ENCODE data around the gene SEPTIN12. TPM values are rescaled to one million over a fixed set of nuclear protein-coding genes. Genes with fewer than 3 reads are reported as not detected.

SEPTIN12 gene
- total and polyA plus RNA-seq, 2 donors (not counting 1 experiment from before 2014, with no cell fraction given): 0.07 TPM; not detected in 1

DNA sequence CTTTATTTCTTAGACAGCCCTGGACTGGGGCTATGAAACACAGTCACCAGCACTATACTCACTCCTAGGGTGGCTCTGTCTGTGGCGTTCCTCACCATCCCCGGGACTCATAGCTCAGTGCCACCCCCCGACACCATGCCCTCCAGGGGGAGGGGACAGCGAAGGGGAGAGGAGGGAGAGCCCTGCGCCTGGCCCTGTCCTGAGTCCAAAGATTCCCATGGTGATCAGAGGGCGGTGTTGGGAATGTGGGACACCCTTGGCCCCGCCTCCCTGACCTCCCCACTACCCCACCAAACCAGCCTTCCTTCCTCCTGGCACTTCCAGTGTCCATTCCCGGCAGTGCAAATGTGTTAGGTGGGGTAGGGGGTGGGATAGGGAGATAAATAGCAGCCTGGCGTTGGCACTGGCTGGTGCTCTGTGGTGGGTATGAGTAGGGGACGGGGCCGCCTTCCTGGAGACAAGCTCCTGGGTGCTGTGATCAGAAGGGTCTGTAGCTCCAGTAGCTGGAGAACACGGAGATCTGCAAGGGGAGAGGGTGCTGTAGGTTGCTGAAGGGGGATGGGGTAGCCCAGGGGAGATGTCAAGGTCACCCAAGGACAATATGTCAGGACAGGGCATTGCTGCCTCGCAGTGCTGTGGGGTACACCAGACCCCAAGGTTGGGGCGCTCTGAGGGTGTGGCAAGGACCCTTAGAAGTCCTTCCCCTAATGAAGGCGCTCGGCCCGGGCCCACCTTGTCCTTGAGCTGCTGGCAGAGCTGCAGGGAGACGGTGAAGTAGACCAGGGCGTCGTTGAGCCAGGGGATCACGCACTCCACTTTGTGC, 9.0 kb upstream of the SEPTIN12 start:
- Histone ChIP-seq H3K4me3 (ENCODE audit: control extremely low read depth in 1 of 5, extremely low read depth in 1 of 5, insufficient read depth in 1 of 5, low read depth in 2 of 5, low read length in 4 of 5) (no peak overlapping the region), H3K9ac (ENCODE audit: low read length) (no peak overlapping the region), H4K20me1 (ENCODE audit: control insufficient read depth, insufficient read depth, low read length, poor library complexity, severe bottlenecking) (no peaks in the 10 kb centered on the region), H3K9me3 (ENCODE audit: control extremely low read depth in 1 of 3, control insufficient read depth in 2 of 3, insufficient read depth in 1 of 3, low read length in 2 of 3) (no peaks in the 10 kb centered on the region), H3K27me3 (replicated peaks in 1 of 4; ENCODE audit: control extremely low read depth in 1 of 4, control insufficient read depth in 3 of 4, insufficient read depth in 4 of 4, low read length in 3 of 4) (no peaks in the 10 kb centered on the region), H3K27ac (ENCODE audit: low read length in 2 of 2) (no peak overlapping the region), H3K4me1 (ENCODE audit: control insufficient read depth in 2 of 2, insufficient read depth in 2 of 2, low read length in 2 of 2) (peaks cover 20 to 22% of the 10 kb centered on the region in 2 donors), H3K79me2 (ENCODE audit: control insufficient read depth, insufficient read depth, low read length) (no peaks in the 10 kb centered on the region), H2AFZ (ENCODE audit: insufficient read depth, low read depth, low read length, poor library complexity, severe bottlenecking) (no peak overlapping the region), H3K4me2 (replicated peaks; ENCODE audit: low read depth, low read length, poor library complexity, severe bottlenecking) (no peak overlapping the region), H3K36me3 (replicated peaks in 1 of 2; ENCODE audit: control extremely low read depth in 1 of 2, control insufficient read depth in 1 of 2, extremely low read depth in 1 of 2, insufficient read depth in 2 of 2, low read length in 1 of 2) (no peaks in the 10 kb centered on the region)
- H3K27ac Mint-ChIP-seq: no peak overlapping the region
- no peak for ATAC-seq (ENCODE audit: low read depth)
- TF ChIP-seq, protein P1, sequence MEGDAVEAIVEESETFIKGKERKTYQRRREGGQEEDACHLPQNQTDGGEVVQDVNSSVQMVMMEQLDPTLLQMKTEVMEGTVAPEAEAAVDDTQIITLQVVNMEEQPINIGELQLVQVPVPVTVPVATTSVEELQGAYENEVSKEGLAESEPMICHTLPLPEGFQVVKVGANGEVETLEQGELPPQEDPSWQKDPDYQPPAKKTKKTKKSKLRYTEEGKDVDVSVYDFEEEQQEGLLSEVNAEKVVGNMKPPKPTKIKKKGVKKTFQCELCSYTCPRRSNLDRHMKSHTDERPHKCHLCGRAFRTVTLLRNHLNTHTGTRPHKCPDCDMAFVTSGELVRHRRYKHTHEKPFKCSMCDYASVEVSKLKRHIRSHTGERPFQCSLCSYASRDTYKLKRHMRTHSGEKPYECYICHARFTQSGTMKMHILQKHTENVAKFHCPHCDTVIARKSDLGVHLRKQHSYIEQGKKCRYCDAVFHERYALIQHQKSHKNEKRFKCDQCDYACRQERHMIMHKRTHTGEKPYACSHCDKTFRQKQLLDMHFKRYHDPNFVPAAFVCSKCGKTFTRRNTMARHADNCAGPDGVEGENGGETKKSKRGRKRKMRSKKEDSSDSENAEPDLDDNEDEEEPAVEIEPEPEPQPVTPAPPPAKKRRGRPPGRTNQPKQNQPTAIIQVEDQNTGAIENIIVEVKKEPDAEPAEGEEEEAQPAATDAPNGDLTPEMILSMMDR (IDR thresholded peaks at IDR 0.05): no peak
- TF ChIP-seq EZH2 (IDR thresholded peaks at IDR 0.05; ENCODE audit: borderline replicate concordance, insufficient read depth, low read depth, low read length, poor library complexity, severe bottlenecking): no peak
- intact Hi-C loops (cut with micrococcal nuclease): no loop called here
- no peaks in the 10 kb centered on the region for H3K9me3 Mint-ChIP-seq (ENCODE audit: insufficient read depth)
- CTCF ChIA-PET: no interaction called here
- H3K27me3 Mint-ChIP-seq: no peaks in the 10 kb centered on the region
- H3K4me3 Mint-ChIP-seq: no peak overlapping the region
- peaks cover 15% of the 10 kb centered on the region for H3K4me1 Mint-ChIP-seq
- POLR2A ChIA-PET: no interaction called here
- DNase-seq: no peak
- WGBS (ENCODE audit: insufficient coverage): 93% methylated on average over 11 of the region's 21 CpGs

GRCh38 chr16:4795828-4796572, 7.9 kb upstream of the SEPTIN12 start:
- no peak overlapping the region for H3K9ac ChIP-seq (ENCODE audit: low read length)
- H3K27ac ChIP-seq (ENCODE audit: low read length in 2 of 2): no peak overlapping the region
- DNase-seq: no peak
- 94% methylated on average over 24 of the region's 30 CpGs for WGBS (ENCODE audit: insufficient coverage)
- Mint-ChIP-seq H3K4me3 (no peak overlapping the region), H3K4me1 (peaks cover 9% of the 10 kb centered on the region), H3K9me3 (ENCODE audit: insufficient read depth) (no peaks in the 10 kb centered on the region), H3K27me3 (no peaks in the 10 kb centered on the region), H3K27ac (no peak overlapping the region)
- H3K4me1 ChIP-seq (ENCODE audit: control insufficient read depth in 2 of 2, insufficient read depth in 2 of 2, low read length in 2 of 2): peaks cover 10 to 11% of the 10 kb centered on the region in 2 donors
- H3K36me3 ChIP-seq (replicated peaks in 1 of 2; ENCODE audit: control extremely low read depth in 1 of 2, control insufficient read depth in 1 of 2, extremely low read depth in 1 of 2, insufficient read depth in 2 of 2, low read length in 1 of 2): no peaks in the 10 kb centered on the region
- intact Hi-C loops (cut with micrococcal nuclease): no loop called here
- H3K4me2 ChIP-seq (replicated peaks; ENCODE audit: low read depth, low read length, poor library complexity, severe bottlenecking): no peak overlapping the region
- H3K79me2 ChIP-seq (ENCODE audit: control insufficient read depth, insufficient read depth, low read length): no peaks in the 10 kb centered on the region
- H3K9me3 ChIP-seq (ENCODE audit: control extremely low read depth in 1 of 3, control insufficient read depth in 2 of 3, insufficient read depth in 1 of 3, low read length in 2 of 3): no peaks in the 10 kb centered on the region
- no peaks in the 10 kb centered on the region for H4K20me1 ChIP-seq (ENCODE audit: control insufficient read depth, insufficient read depth, low read length, poor library complexity, severe bottlenecking)
- peaks cover 0 to 2% (median 0%) of the 10 kb centered on the region in 4 experiments for H3K27me3 ChIP-seq (replicated peaks in 1 of 4; ENCODE audit: control extremely low read depth in 1 of 4, control insufficient read depth in 3 of 4, insufficient read depth in 4 of 4, low read length in 3 of 4)
- TF ChIP-seq, protein P1 (IDR thresholded peaks at IDR 0.05): no peak
- TF ChIP-seq EZH2 (IDR thresholded peaks at IDR 0.05; ENCODE audit: borderline replicate concordance, insufficient read depth, low read depth, low read length, poor library complexity, severe bottlenecking): no peak
- no peak overlapping the region for H3K4me3 ChIP-seq (ENCODE audit: control extremely low read depth in 1 of 5, extremely low read depth in 1 of 5, insufficient read depth in 1 of 5, low read depth in 2 of 5, low read length in 4 of 5)
- ChIA-PET CTCF (no interaction called here), POLR2A (no interaction called here)
- no peak for ATAC-seq (ENCODE audit: low read depth)
- no peak overlapping the region for H2AFZ ChIP-seq (ENCODE audit: insufficient read depth, low read depth, low read length, poor library complexity, severe bottlenecking)

Data from B cell (primary cell).